HG03139 (cell line): ENCODE results near the gene CCK.
A peak's percentile ranks its signal among the peaks of the same experiment; 100 is the strongest.
"Not testable (repeated sequence)": the region's sequence is repeated elsewhere in the genome, so short reads cannot be mapped to it uniquely, and the experiment has no call there.

Source experiments
- ATAC-seq: cut with Tn5 transposase; IDR thresholded peaks from one replicate; pipeline ENCODE4 v1.9.1; 2021; ENCODE audit not compliant: unreplicated experiment

Gene CCK

GRCh38 chr3:42266085-42266484, at the start of gene CCK:
Gene CCK, minus strand, starts transcription at chr3:42266185. Its CDS starts 2,555 bp downstream, at chr3:42263630.
- ATAC-seq: no peak

- no peak for ATAC-seq
These were observed 48.4 kb upstream of the CCK start for GRCh38 chr3:42314411-42314810.

GRCh38 chr3:42308651-42309050, 42.7 kb upstream of the CCK start:
- ATAC-seq: no peak

- no peak for ATAC-seq
These were observed 40.5 kb upstream of the CCK start for GRCh38 chr3:42306499-42306898.

- ATAC-seq: peak; percentile 65
These were observed 37.1 kb upstream of the CCK start for GRCh38 chr3:42302924-42303634.

- no peak for ATAC-seq
These were observed 35.6 kb upstream of the CCK start for GRCh38 chr3:42301446-42302175.

GRCh38 chr3:42300778-42301177, 34.8 kb upstream of the CCK start:
- no peak for ATAC-seq

- ATAC-seq: no peak
These were observed 34.0 kb upstream of the CCK start for GRCh38 chr3:42300013-42300412.

- ATAC-seq: no peak
These were observed 32.3 kb upstream of the CCK start for GRCh38 chr3:42298259-42298658.

- no peak for ATAC-seq
These were observed 26.0 kb upstream of the CCK start for GRCh38 chr3:42292009-42292408.

- ATAC-seq: no peak
These were observed 25.2 kb upstream of the CCK start for GRCh38 chr3:42290966-42291714.

GRCh38 chr3:42289026-42289425, 23.0 kb upstream of the CCK start:
- ATAC-seq: no peak

GRCh38 chr3:42288385-42288784, 22.4 kb upstream of the CCK start:
- no peak for ATAC-seq

- not testable (repeated sequence) for ATAC-seq
These were observed 21.4 kb upstream of the CCK start for GRCh38 chr3:42287423-42287822.

- no peak for ATAC-seq
These were observed 11.7 kb upstream of the CCK start for GRCh38 chr3:42277676-42278075.

- no peak for ATAC-seq
These were observed 10.5 kb upstream of the CCK start for GRCh38 chr3:42276141-42277132.

- ATAC-seq: no peak
These were observed 9.2 kb upstream of the CCK start for GRCh38 chr3:42275217-42275616.

GRCh38 chr3:42274266-42274665, 8.3 kb upstream of the CCK start:
- ATAC-seq: no peak

- ATAC-seq: no peak
These were observed 7.4 kb upstream of the CCK start for GRCh38 chr3:42273361-42273760.

- no peak for ATAC-seq
These were observed 5.8 kb upstream of the CCK start for GRCh38 chr3:42271786-42272185.

- ATAC-seq: no peak
These were observed 4.6 kb upstream of the CCK start for GRCh38 chr3:42270561-42270960.
